Measurements from ENCODE around the gene LKAAEAR1. TPM values are rescaled to one million over a fixed set of nuclear protein-coding genes. Genes with fewer than 3 reads are reported as not detected.

LKAAEAR1 gene
- total and polyA plus RNA-seq, 2 of the 13 experiments (the other 11 are each of a cell fraction or from before 2014, with no cell fraction given) = not detected

DNA sequence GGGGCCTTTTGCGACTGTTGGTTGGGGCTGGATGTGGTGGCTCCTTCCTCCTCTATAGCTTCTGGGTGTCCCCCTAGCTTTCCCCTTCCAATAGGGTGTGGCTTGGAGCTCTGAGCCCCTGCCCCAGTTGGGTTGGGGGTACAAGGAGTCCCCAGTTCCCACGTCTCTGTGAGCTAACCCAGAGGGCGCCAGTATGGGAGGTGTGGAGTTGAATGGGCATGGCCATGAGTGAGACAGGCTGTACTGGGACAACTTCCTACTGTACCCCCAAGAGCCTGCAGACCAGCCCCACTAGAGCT is 47.0 kb downstream of the LKAAEAR1 start (continued):
- no peak for TF ChIP-seq HDAC1 (CRISPR knock-in tag; IDR thresholded peaks at IDR 0.05)
- no peak for TF ChIP-seq MED1 (CRISPR knock-in tag; IDR thresholded peaks at IDR 0.05)
- TF ChIP-seq ZNF550 (CRISPR knock-in tag; IDR thresholded peaks at IDR 0.05; ENCODE audit: borderline replicate concordance) = no peak
- TF ChIP-seq ZFAT (CRISPR knock-in tag; conservative IDR thresholded peaks at IDR 0.05) = no peak
- no peak for TF ChIP-seq THAP11 (CRISPR knock-in tag; IDR thresholded peaks at IDR 0.05)
- TF ChIP-seq, protein P1, sequence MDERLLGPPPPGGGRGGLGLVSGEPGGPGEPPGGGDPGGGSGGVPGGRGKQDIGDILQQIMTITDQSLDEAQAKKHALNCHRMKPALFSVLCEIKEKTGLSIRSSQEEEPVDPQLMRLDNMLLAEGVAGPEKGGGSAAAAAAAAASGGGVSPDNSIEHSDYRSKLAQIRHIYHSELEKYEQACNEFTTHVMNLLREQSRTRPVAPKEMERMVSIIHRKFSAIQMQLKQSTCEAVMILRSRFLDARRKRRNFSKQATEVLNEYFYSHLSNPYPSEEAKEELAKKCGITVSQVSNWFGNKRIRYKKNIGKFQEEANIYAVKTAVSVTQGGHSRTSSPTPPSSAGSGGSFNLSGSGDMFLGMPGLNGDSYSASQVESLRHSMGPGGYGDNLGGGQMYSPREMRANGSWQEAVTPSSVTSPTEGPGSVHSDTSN (CRISPR knock-in tag; IDR thresholded peaks at IDR 0.05) = no peak
- peak; percentile 55; the same call in 1 of the 2 replicates for TF ChIP-seq ZNF260 (CRISPR knock-in tag; IDR thresholded peaks at IDR 0.05; ENCODE audit: borderline replicate concordance, low read depth)
- no peak for TF ChIP-seq HNF1A (IDR thresholded peaks at IDR 0.05; ENCODE audit: low read depth)
- 0 out of 2 replicates have a peak, but pooled peaks have one; percentile 19 for TF ChIP-seq HNF1A (CRISPR knock-in tag; IDR thresholded peaks at IDR 0.05; ENCODE audit: borderline replicate concordance)
- TF ChIP-seq, protein P2, sequence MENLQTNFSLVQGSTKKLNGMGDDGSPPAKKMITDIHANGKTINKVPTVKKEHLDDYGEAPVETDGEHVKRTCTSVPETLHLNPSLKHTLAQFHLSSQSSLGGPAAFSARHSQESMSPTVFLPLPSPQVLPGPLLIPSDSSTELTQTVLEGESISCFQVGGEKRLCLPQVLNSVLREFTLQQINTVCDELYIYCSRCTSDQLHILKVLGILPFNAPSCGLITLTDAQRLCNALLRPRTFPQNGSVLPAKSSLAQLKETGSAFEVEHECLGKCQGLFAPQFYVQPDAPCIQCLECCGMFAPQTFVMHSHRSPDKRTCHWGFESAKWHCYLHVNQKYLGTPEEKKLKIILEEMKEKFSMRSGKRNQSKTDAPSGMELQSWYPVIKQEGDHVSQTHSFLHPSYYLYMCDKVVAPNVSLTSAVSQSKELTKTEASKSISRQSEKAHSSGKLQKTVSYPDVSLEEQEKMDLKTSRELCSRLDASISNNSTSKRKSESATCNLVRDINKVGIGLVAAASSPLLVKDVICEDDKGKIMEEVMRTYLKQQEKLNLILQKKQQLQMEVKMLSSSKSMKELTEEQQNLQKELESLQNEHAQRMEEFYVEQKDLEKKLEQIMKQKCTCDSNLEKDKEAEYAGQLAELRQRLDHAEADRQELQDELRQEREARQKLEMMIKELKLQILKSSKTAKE (CRISPR knock-in tag; IDR thresholded peaks at IDR 0.05; ENCODE audit: borderline replicate concordance) = no peak
- TF ChIP-seq PAX8 (CRISPR knock-in tag; IDR thresholded peaks at IDR 0.05; ENCODE audit: borderline replicate concordance) = 0 out of 2 replicates have a peak, but pooled peaks have one; percentile 23
- no peak for TF ChIP-seq SP4 (CRISPR knock-in tag; IDR thresholded peaks at IDR 0.05)
- TF ChIP-seq E2F1 (CRISPR knock-in tag; IDR thresholded peaks at IDR 0.05) = 0 out of 2 replicates have a peak, but pooled peaks have one; percentile 34
- no peak; the same call in 1 of the 2 replicates for TF ChIP-seq ZBTB10 (CRISPR knock-in tag; IDR thresholded peaks at IDR 0.05; ENCODE audit: borderline replicate concordance)
- peak; percentile 44; the same call in 1 of the 2 replicates for TF ChIP-seq NR2F2 (IDR thresholded peaks at IDR 0.05; ENCODE audit: borderline replicate concordance, low read depth)
- no peak for TF ChIP-seq ZSCAN22 (CRISPR knock-in tag; IDR thresholded peaks at IDR 0.05)
- TF ChIP-seq PHB2 (IDR thresholded peaks at IDR 0.05; ENCODE audit: partially characterized antibody) = no peak
- no peak for TF ChIP-seq ZNF20 (CRISPR knock-in tag; IDR thresholded peaks at IDR 0.05)
- peak; percentile 80; the same call in 1 of the 2 replicates for TF ChIP-seq ZNF747 (CRISPR knock-in tag; IDR thresholded peaks at IDR 0.05; ENCODE audit: borderline replicate concordance)
- TF ChIP-seq SATB2 (CRISPR knock-in tag; IDR thresholded peaks at IDR 0.05) = no peak

All from HepG2 (cell line).